HepG2 (cell line): ENCODE results near the gene CYP26B1. TPM values are rescaled to one million over a fixed set of nuclear protein-coding genes. Genes with fewer than 3 reads are reported as not detected.

Experiments
- AGO2 ChIP-seq: fragments of 200-400 bp; formaldehyde crosslinking; optimal IDR thresholded peaks from 2 replicates; pipeline ENCODE3; 2017; ENCODE audit warnings: mild to moderate bottlenecking, low read depth, low read length, moderate library complexity
- CREBL2 ChIP-seq: sonication (generic); formaldehyde crosslinking; IDR thresholded peaks from 2 replicates; pipeline ENCODE4 v1.8.1; 2023; ENCODE audit warnings: missing genetic modification reagents, mild to moderate bottlenecking, borderline replicate concordance
- CTCF ChIP-seq: sonication (generic); formaldehyde crosslinking; IDR thresholded peaks from 2 replicates; pipeline ENCODE4 v1.5.0; 2020; ENCODE audit warnings: mild to moderate bottlenecking, missing genetic modification reagents, moderate library complexity
- FLYWCH1 ChIP-seq: sonication (generic); formaldehyde crosslinking; IDR thresholded peaks from 2 replicates; pipeline ENCODE4 v1.8.1; 2023; ENCODE audit warnings: mild to moderate bottlenecking, missing genetic modification reagents
- IKZF4 ChIP-seq: sonication (generic); formaldehyde crosslinking; IDR thresholded peaks from 2 replicates; pipeline ENCODE4 v1.5.1; 2020; ENCODE audit warnings: borderline replicate concordance, mild to moderate bottlenecking, low read depth, missing genetic modification reagents; ENCODE audit errors: not compliant biosample characterization
- MLXIP ChIP-seq: sonication (generic); formaldehyde crosslinking; IDR thresholded peaks from 2 replicates; pipeline ENCODE4 v1.9.0; 2021; ENCODE audit warnings: missing genetic modification reagents, borderline replicate concordance
- MTA1 ChIP-seq: sonication (generic); formaldehyde crosslinking; IDR thresholded peaks from 2 replicates; pipeline ENCODE4 v1.4.0; 2020; ENCODE audit warnings: missing genetic modification reagents, mild to moderate bottlenecking, borderline replicate concordance
- MYPOP ChIP-seq: sonication (generic); formaldehyde crosslinking; IDR thresholded peaks from 2 replicates; pipeline ENCODE4 v1.8.1; 2023; ENCODE audit warnings: mild to moderate bottlenecking, moderate library complexity, missing genetic modification reagents
- MZF1 ChIP-seq: sonication (generic); formaldehyde crosslinking; IDR thresholded peaks from 2 replicates; pipeline ENCODE4 v1.8.1; 2023; ENCODE audit warnings: mild to moderate bottlenecking, missing genetic modification reagents, borderline replicate concordance
- NFKBIZ ChIP-seq: IDR thresholded peaks from 2 replicates; pipeline ENCODE4 v1.6.1; 2018; ENCODE audit warnings: missing genetic modification reagents, missing compliant biosample characterization
- RAD21 ChIP-seq: fragments of 450-650 bp; formaldehyde crosslinking; IDR thresholded peaks from 2 replicates; pipeline ENCODE4 v1.5.0; 2020; ENCODE audit warnings: mild to moderate bottlenecking
- SETDB1 ChIP-seq: sonication (generic); formaldehyde crosslinking; IDR thresholded peaks from 2 replicates; pipeline ENCODE4 v1.5.1; 2020; ENCODE audit warnings: missing genetic modification reagents, mild to moderate bottlenecking, borderline replicate concordance
- TBL1XR1 ChIP-seq: fragments of 150-350 bp; IDR thresholded peaks from 2 replicates; pipeline ENCODE4 v1.6.1; 2014; ENCODE audit warnings: borderline replicate concordance, low read length; ENCODE audit not compliant: partially characterized antibody
- ZBTB26 ChIP-seq: IDR thresholded peaks from 2 replicates; pipeline ENCODE4 v1.6.1; 2016; ENCODE audit warnings: missing compliant biosample characterization, missing genetic modification reagents, borderline replicate concordance
- ZFP37 ChIP-seq: sonication (generic); formaldehyde crosslinking; IDR thresholded peaks from 2 replicates; pipeline ENCODE4 v1.4.0; 2020; ENCODE audit warnings: missing genetic modification reagents, borderline replicate concordance
- ZNF180 ChIP-seq: sonication (generic); formaldehyde crosslinking; IDR thresholded peaks from 2 replicates; pipeline ENCODE4 v1.4.0; 2020; ENCODE audit warnings: low read depth, missing genetic modification reagents, borderline replicate concordance
- ZNF251 ChIP-seq: sonication (generic); formaldehyde crosslinking; IDR thresholded peaks from 2 replicates; pipeline ENCODE4 v1.9.0; 2021; ENCODE audit warnings: mild to moderate bottlenecking, missing genetic modification reagents
- ZNF383 ChIP-seq: sonication (generic); formaldehyde crosslinking; IDR thresholded peaks from 2 replicates; pipeline ENCODE4 v1.4.0; 2020; ENCODE audit warnings: missing genetic modification reagents, mild to moderate bottlenecking, borderline replicate concordance
- ZNF569 ChIP-seq: sonication (generic); formaldehyde crosslinking; IDR thresholded peaks from 2 replicates; pipeline ENCODE4 v1.5.0; 2020; ENCODE audit warnings: mild to moderate bottlenecking, missing genetic modification reagents, moderate library complexity, borderline replicate concordance
- ZSCAN29 ChIP-seq: sonication (generic); formaldehyde crosslinking; conservative IDR thresholded peaks from 2 replicates; pipeline ENCODE4 v1.4.0; 2020; ENCODE audit warnings: mild to moderate bottlenecking, missing genetic modification reagents
- polyA plus RNA-seq, 8 experiments: library from polyadenylated mRNA; depleted of rRNA in 3 of 8; stranded (reverse) in 7 of 8; unstranded in 1 of 8; fragments of >200 nt; fragmentation: Illumina TruSeq in 4 of 8; extraction: Trizol in 4 of 8; gene quantifications; 2 replicates each; pipeline versions ENCODE4 v1.2.1 to v1.2.3, GENCODE V29; 2011 to 2016; ENCODE audit warnings: low read depth in 4 of 8, missing spikeins in 1 of 8, mixed read lengths in 1 of 8; ENCODE audit not compliant: insufficient read depth in 1 of 8
- total RNA-seq, 5 experiments: library from RNA; depleted of rRNA; stranded (reverse); fragments of >200 nt; fragmentation: Illumina TruSeq; extraction: Trizol; gene quantifications; 2 replicates each; pipeline ENCODE4 v1.2.3, GENCODE V29; 2016; ENCODE audit warnings: low read depth in 1 of 5

Gene CYP26B1
- total and polyA plus RNA-seq, 2 of the 13 experiments (the other 11 are each of a cell fraction or from before 2014, with no cell fraction given), result 0.05 to 0.07 TPM

GRCh38 chr2:72116081-72116533 is 31.6 kb downstream of the CYP26B1 start (continued):
- TF ChIP-seq MLXIP (CRISPR knock-in tag) (no peak), ZNF383 (CRISPR knock-in tag) (no peak), RAD21 (CRISPR knock-in tag) (0 out of 2 replicates have a peak, but pooled peaks have one; percentile 32), IKZF4 (CRISPR knock-in tag) (no peak), FLYWCH1 (CRISPR knock-in tag) (no peak), ZNF569 (no peak), ZBTB26 (no peak), ZFP37 (CRISPR knock-in tag) (no peak), MZF1 (CRISPR knock-in tag) (no peak), ZSCAN29 (CRISPR knock-in tag) (no peak), ZNF251 (CRISPR knock-in tag) (no peak), ZNF180 (no peak), MYPOP (CRISPR knock-in tag) (no peak), CREBL2 (CRISPR knock-in tag) (no peak), SETDB1 (CRISPR knock-in tag) (no peak), NFKBIZ (no peak), MTA1 (CRISPR knock-in tag) (no peak), CTCF (CRISPR knock-in tag) (peak; percentile 54), TBL1XR1 (no peak), AGO2 (no peak)
